ENCODE data around the gene ENHO.

DNA sequence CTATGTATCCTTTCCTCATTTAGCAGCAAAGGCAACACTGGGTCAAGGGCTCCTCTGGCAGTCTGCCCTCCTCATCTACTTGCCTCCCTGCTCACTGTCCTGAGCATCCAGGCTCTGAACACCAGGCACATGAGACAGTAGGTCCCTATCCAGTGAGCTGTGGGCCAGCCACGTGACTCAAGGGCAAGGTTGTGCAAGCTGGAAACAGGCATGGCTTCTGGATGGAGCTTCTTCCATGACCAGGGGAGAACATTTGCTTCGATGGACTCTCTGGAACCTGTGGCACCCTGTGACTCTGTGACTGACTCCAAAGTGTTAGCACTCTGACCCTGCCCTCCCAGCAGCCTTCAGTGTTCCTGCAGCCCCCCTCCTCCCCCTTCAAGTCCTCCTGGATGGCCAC lies 31.2 kb downstream of the ENHO start:
- TF ChIP-seq, protein P1, sequence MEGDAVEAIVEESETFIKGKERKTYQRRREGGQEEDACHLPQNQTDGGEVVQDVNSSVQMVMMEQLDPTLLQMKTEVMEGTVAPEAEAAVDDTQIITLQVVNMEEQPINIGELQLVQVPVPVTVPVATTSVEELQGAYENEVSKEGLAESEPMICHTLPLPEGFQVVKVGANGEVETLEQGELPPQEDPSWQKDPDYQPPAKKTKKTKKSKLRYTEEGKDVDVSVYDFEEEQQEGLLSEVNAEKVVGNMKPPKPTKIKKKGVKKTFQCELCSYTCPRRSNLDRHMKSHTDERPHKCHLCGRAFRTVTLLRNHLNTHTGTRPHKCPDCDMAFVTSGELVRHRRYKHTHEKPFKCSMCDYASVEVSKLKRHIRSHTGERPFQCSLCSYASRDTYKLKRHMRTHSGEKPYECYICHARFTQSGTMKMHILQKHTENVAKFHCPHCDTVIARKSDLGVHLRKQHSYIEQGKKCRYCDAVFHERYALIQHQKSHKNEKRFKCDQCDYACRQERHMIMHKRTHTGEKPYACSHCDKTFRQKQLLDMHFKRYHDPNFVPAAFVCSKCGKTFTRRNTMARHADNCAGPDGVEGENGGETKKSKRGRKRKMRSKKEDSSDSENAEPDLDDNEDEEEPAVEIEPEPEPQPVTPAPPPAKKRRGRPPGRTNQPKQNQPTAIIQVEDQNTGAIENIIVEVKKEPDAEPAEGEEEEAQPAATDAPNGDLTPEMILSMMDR (IDR thresholded peaks at IDR 0.05) = no peak
- TF ChIP-seq POLR2A (IDR thresholded peaks at IDR 0.05) = no peak

Data from thyroid gland (tissue), 4 donors.